Stimulated activated CD4-positive, alpha-beta T cell treated with anti-CD3 and anti-CD28 coated beads, Interleukin-2, amount 100 ng/mL, for 4 hours (primary cell): ENCODE measurements around the gene SLC48A1.
"Not testable (repeated sequence)": the region's sequence is repeated elsewhere in the genome, so short reads cannot be mapped to it uniquely, and the experiment has no call there.

ENCODE experiments used
- DNase-seq: peaks from one replicate; pipeline ENCODE4 v3.0.0-alpha.2; 2020; ENCODE audit warnings: low read depth

Gene SLC48A1

GRCh38 chr12:47813511-47814196 lies 40.6 kb downstream of the SLC48A1 start:
- DNase-seq, result no peak

- no peak for DNase-seq
Measured at GRCh38 chr12:47814539-47815170, 41.6 kb downstream of the SLC48A1 start.

- not testable (repeated sequence) for DNase-seq
Measured at GRCh38 chr12:47815447-47815846, 42.4 kb downstream of the SLC48A1 start.

- DNase-seq, result no peak
Measured at GRCh38 chr12:47816403-47817271, 43.6 kb downstream of the SLC48A1 start.

GRCh38 chr12:47817272-47818006 lies 44.4 kb downstream of the SLC48A1 start:
- no peak for DNase-seq

GRCh38 chr12:47818007-47818376 lies 45.0 kb downstream of the SLC48A1 start:
- DNase-seq, result no peak

GRCh38 chr12:47818467-47819137 lies 45.6 kb downstream of the SLC48A1 start:
- DNase-seq, result no peak

GRCh38 chr12:47819138-47819895 lies 46.3 kb downstream of the SLC48A1 start:
- DNase-seq, result no peak

GRCh38 chr12:47819896-47820630 lies 47.0 kb downstream of the SLC48A1 start, which contains the start of gene HDAC7:
HDAC7 (minus strand) TSS chr12:47819903; CDS start chr12:47819785, 118 bp downstream.
- peak; percentile 65 for DNase-seq

- no peak for DNase-seq
Measured at GRCh38 chr12:47820631-47821345, 47.8 kb downstream of the SLC48A1 start.

GRCh38 chr12:47821346-47821706 lies 48.3 kb downstream of the SLC48A1 start:
- DNase-seq, result no peak

- no peak for DNase-seq
Measured at GRCh38 chr12:47822401-47822800, 49.4 kb downstream of the SLC48A1 start.

- no peak for DNase-seq
Measured at GRCh38 chr12:47822863-47823262, 49.8 kb downstream of the SLC48A1 start.

- DNase-seq, result no peak
Measured at GRCh38 chr12:47823422-47824086, 50.5 kb downstream of the SLC48A1 start.

- no peak for DNase-seq
Measured at GRCh38 chr12:47824198-47824597, 51.2 kb downstream of the SLC48A1 start.

- no peak for DNase-seq
Measured at GRCh38 chr12:47824635-47825034, 51.6 kb downstream of the SLC48A1 start.

- DNase-seq, result no peak
Measured at GRCh38 chr12:47825173-47825639, 52.2 kb downstream of the SLC48A1 start.
